Measurements from ENCODE around the gene GLTP. TPM values are rescaled to one million over a fixed set of nuclear protein-coding genes. Genes with fewer than 3 reads are reported as not detected.
"Not testable (repeated sequence)": the region's sequence is repeated elsewhere in the genome, so short reads cannot be mapped to it uniquely, and the experiment has no call there.

GLTP gene
- total RNA-seq, 1 donor from 2014 or later, result 51.0 TPM

- DNase-seq (ENCODE audit: low spot score) (no peak), ATAC-seq (no peak)
- intact Hi-C loops (cut with DNase I), result no loop called here
Measured at GRCh38 chr12:109910254-109910968, 30.1 kb upstream of the GLTP start.

GRCh38 chr12:109905301-109905700, 25.0 kb upstream of the GLTP start:
- intact Hi-C loops (cut with DNase I), result no loop called here
- no peak for ATAC-seq

DNA sequence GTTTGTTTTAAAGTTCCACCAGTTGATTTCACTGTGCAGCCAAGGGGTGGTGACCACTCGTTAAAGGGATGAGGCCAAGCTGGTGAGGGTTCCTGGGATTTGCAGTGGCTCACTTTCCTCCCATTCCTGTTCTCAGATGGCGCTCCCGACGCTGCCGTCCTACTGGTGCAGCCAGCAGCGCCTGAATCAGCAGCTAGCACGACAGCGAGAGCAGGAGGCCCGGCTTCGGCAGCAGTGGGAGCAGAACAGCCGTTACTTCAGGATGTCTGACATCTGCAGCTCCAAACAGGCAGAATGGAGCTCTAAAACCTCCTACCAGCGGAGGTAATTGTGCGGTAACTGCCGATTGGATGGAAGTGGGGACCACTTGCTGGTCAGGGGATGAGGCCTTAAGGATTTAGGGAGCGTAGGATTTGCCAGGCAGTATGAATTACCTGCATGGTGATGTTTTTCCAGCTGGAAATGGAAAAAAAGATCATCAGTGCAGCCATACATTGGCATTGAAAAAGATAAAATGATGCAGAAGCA, 22.6 kb upstream of the GLTP start:
- intact Hi-C loops (cut with DNase I), result no loop called here
- DNase-seq (ENCODE audit: low spot score) (no peak), ATAC-seq (no peak)

More at GRCh38 chr12:109905301-109905700, 25.0 kb upstream of the GLTP start:
- DNase-seq (ENCODE audit: low spot score), result no peak

DNA sequence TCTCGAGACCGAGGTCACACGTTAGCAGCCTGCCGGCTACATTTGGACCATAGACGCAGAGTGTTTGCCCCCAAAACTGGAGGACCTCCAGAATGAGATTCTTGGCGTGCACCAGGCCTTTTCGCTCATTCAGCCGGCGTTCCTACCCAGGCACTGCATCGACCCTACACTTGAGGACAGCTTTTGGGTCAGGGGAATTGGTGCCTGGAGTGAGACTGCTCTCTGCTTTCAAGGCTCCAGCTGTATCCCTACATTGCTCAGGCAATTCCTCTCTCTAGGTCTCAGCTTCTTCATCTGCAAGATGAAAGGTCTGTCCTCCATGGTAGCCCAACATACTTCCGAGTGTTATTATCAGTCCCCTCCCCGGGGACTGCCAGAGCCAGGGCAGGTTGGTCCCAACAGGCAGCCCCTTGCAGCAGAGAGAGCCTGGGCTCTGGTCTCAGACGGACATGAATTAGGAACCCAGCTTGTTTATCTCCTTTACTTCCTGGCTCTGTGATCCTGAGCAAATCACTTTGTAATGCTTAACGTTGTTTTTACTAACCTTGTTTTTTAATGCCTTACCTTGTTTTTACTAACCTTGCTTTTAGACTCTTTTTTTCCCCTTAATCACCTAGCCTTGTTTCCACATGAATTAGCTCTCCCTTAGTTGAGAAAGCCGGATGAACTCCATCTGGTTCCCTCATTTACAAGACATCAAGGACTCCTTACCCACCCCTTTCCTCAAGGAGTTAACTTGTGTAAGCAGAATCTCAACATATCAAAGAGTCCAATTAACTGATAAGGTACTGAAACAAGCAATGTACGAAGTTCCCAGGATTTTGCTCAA, 20.6 kb upstream of the GLTP start:
- intact Hi-C loops (cut with DNase I), result no loop called here
- ATAC-seq (peak; percentile 12), DNase-seq (ENCODE audit: low spot score) (no peak)

DNA sequence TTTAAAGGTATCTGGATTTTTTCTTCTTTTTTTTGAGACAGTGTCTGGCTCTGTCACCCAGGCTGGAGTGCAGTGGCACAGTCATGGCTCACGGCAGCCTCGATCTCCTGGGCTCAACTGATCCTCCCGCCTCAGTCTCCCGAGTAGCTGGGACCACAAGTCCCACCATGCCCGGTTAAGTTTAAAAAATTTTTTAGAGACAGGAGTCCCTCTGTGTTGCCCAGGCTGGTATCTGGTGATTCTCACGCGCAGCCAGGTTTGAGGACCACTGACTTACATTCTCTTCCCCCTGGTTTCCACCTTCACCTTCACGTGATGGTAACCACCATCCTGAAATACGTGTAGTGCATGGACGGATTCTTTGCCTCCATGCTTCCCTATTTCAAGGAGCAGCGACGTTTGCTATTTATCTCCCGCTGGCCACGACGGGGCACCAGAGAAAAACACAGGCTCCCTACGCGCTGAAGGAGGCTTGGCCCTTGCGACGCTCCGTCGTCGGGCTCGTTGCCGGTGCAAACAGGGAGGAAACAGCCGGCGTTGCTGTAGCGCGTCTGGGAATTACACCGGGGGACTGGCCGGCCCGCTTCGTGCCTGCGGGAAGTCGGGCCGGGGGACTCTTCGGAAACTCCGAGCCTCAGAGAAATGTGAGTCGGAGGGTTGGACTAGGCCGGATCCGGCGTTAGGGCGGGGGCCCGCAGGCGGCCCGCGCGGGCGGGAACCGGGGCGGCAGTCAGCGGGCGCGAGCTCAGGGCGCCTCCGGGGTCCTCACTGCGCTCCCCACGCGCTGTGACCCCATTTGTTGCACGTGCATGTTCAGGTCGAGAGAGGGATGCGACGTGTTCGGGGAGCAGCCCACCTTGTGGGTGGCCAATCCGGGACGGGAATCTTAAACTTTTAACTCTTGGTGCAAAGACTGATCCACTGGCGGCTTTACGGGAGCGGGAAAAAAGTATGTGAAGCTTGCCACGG, 19.7 kb upstream of the GLTP start, which contains the start of gene TCHP:
TCHP (plus strand) TSS at position 492 of the 969 bp plus-strand sequence. CDS start 2,753 bp downstream, outside the sequence.
- ATAC-seq (peak; percentile 96), DNase-seq (ENCODE audit: low spot score) (peak; percentile 91)
- intact Hi-C loops (cut with DNase I), result no loop called here

GRCh38 chr12:109899345-109899744, 19.0 kb upstream of the GLTP start:
- ATAC-seq, result peak; percentile 6
- intact Hi-C loops (cut with DNase I); DNase-seq (ENCODE audit: low spot score): not testable (repeated sequence)

GRCh38 chr12:109897029-109897428, 16.7 kb upstream of the GLTP start:
- intact Hi-C loops (cut with DNase I), result no loop called here
- ATAC-seq, result no peak
- no peak for DNase-seq (ENCODE audit: low spot score)

DNA sequence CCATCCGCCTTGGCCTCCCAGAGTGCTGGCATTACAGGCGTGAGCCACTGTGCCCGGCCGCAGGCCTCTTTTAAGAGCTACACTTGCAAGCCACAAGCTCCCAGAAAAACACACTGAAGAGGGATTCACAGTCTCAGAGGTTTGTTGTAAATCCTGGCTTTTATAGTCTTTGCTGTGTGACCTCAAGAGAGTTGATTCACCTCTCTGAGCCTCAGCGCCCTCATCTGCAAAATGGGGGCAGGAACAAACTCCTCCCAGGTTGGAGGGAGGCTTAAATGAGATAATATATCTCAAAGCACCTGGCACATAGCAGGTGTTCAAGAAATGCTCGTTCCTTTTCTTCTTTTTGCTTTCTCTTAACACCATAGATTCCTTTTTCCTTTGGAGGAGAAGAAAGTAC, 15.8 kb upstream of the GLTP start:
- intact Hi-C loops (cut with DNase I), result no loop called here
- DNase-seq (ENCODE audit: low spot score), result no peak
- ATAC-seq, result no peak

GRCh38 chr12:109894939-109895338, 14.6 kb upstream of the GLTP start:
- intact Hi-C loops (cut with DNase I), result no loop called here
- no peak for ATAC-seq
- DNase-seq (ENCODE audit: low spot score), result no peak

DNA sequence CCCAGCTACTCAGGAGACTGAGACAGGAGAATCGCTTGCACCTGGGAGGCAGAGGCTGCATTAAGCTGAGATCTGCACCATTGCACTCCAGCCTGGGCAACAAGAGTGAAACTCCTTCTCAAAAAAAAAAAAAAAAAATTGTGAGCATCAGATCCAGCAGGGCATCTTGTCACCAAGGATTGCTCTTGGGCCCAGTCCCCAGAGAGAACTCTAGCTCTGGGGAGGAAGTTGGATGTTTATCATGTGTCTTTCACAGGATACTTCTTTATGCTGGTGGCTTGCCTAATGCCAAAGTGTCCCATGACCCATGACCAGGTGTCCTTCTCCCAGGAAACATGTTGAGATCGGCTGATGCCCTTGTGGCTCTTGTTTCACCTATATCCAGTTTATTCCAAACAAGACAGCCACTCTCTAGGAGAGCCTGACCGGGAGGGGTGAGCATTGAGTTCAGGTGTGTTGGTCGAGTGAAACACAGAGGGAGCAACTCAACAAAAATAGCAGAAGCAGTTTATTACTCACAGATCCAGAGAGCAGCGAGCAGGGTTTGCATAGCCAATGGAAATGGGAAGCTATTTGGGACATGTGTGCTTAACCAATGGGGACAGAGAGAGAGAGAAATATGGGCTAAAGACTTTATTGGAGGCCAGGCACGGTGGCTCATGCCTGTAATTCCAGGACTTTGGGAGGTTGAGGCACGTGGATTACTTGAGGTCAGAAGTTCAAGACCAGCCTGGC, 13.1 kb upstream of the GLTP start:
- intact Hi-C loops (cut with DNase I), result no loop called here
- no peak for ATAC-seq
- no peak for DNase-seq (ENCODE audit: low spot score)

DNA sequence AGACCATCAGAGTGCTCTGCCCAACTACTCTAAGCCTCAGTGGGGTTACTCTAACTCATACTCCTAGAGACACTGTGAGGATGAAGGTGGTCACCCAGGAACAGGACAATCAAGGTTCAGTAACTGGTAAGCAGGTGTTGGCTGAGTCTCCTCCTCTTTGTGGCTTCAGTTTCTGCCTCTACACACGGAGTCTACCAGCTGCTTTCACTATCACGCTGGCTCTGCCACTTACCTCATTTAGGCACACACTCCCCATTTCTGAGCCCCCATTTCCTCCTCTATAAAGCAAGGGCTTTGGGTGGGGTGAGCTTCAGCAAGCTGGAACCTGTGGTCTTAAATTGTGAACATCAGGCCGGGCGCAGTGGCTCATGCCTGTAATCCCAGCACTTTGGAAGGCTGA, 12.4 kb upstream of the GLTP start:
- intact Hi-C loops (cut with DNase I), result no loop called here
- DNase-seq (ENCODE audit: low spot score) (no peak), ATAC-seq (no peak)

- ATAC-seq (no peak), DNase-seq (ENCODE audit: low spot score) (no peak)
Measured at GRCh38 chr12:109892165-109892715, 11.9 kb upstream of the GLTP start.

DNA sequence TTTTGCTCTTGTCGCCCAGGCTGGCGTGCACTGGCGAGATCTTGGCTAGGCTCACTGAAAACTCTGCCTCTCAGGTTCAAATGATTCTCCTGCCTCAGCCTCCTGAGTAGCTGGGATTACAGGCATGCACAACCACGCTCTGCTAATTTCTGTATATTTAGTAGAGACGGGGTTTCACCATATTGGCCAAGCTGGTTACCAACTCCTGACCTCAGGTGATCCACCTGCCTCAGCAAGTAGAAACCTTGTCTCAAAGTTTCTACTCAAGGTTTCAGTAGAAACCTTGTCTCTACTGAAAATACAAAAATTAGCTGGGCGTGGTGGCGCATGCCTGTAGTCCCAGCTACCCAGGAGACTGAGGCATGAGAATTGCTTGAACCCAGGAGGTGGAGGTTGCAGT, 11.4 kb upstream of the GLTP start:
- intact Hi-C loops (cut with DNase I), result not testable (repeated sequence)

More at GRCh38 chr12:109892165-109892715, 11.9 kb upstream of the GLTP start:
- intact Hi-C loops (cut with DNase I), result no loop called here

GRCh38 chr12:109890620-109891170, 10.4 kb upstream of the GLTP start:
- no peak for ATAC-seq
- no peak for DNase-seq (ENCODE audit: low spot score)
- intact Hi-C loops (cut with DNase I), result no loop called here

More for the DNA sequence above, 11.4 kb upstream of the GLTP start:
- not testable (repeated sequence) for ATAC-seq; DNase-seq (ENCODE audit: low spot score)

GRCh38 chr12:109888179-109889020, 8.1 kb upstream of the GLTP start:
- intact Hi-C loops (cut with DNase I), result no loop called here
- ATAC-seq, result peak; percentile 44
- DNase-seq (ENCODE audit: low spot score), result no peak

- DNase-seq (ENCODE audit: low spot score), result no peak
- intact Hi-C loops (cut with DNase I), result no loop called here
- ATAC-seq, result no peak
Measured at GRCh38 chr12:109885616-109886015, 5.3 kb upstream of the GLTP start.

- intact Hi-C loops (cut with DNase I), result loop anchor here (5.0 kb wide), 1 partner anchor 76 kb away; no protein-coding TSS in a partner anchor
- DNase-seq (ENCODE audit: low spot score) (no peak), ATAC-seq (no peak)
Measured at GRCh38 chr12:109883461-109883860, 3.1 kb upstream of the GLTP start.
